HG03097 (cell line): Measurements from ENCODE around the gene OAF.
"Not testable (repeated sequence)": the region's sequence is repeated elsewhere in the genome, so short reads cannot be mapped to it uniquely, and the experiment has no call there.

Experiments
- ATAC-seq: cut with Tn5 transposase; IDR thresholded peaks from one replicate; pipeline ENCODE4 v1.9.1; 2021; ENCODE audit not compliant: unreplicated experiment, low FRiP score

The OAF gene

GRCh38 chr11:120260616-120261015 lies 49.8 kb downstream of the OAF start:
- no peak for ATAC-seq

- no peak for ATAC-seq
These were observed 50.5 kb downstream of the OAF start for GRCh38 chr11:120261321-120261720.

GRCh38 chr11:120261931-120262330 lies 51.1 kb downstream of the OAF start:
- ATAC-seq, result no peak

- no peak for ATAC-seq
These were observed 56.5 kb downstream of the OAF start for GRCh38 chr11:120267319-120267718.

- no peak for ATAC-seq
These were observed 57.9 kb downstream of the OAF start for GRCh38 chr11:120268686-120269085.

- ATAC-seq, result no peak
These were observed 59.6 kb downstream of the OAF start for GRCh38 chr11:120270386-120270785.

- no peak for ATAC-seq
These were observed 60.8 kb downstream of the OAF start for GRCh38 chr11:120271672-120272071.

- ATAC-seq, result no peak
These were observed 61.5 kb downstream of the OAF start for GRCh38 chr11:120272303-120272702.

- no peak for ATAC-seq
These were observed 62.6 kb downstream of the OAF start for GRCh38 chr11:120273432-120273831.

- ATAC-seq, result not testable (repeated sequence)
These were observed 63.1 kb downstream of the OAF start for GRCh38 chr11:120273956-120274355.

- no peak for ATAC-seq
These were observed 68.7 kb downstream of the OAF start for GRCh38 chr11:120279502-120279901.
